ENCODE data around the gene JCAD. TPM values are rescaled to one million over a fixed set of nuclear protein-coding genes. Genes with fewer than 3 reads are reported as not detected.
"Not testable (repeated sequence)": the region's sequence is repeated elsewhere in the genome, so short reads cannot be mapped to it uniquely, and the experiment has no call there.

Gene JCAD
- total RNA-seq = not detected

- DNase-seq = peak; percentile 15
These were observed at the start of gene JCAD for GRCh38 chr10:30059209-30060107. JCAD (minus strand) TSS chr10:30059586; CDS start chr10:30047812, 11,774 bp downstream.

- no peak for DNase-seq
These were observed 47.6 kb upstream of the JCAD start for GRCh38 chr10:30106987-30107386.

GRCh38 chr10:30103595-30104320 lies 44.4 kb upstream of the JCAD start:
- no peak for DNase-seq

GRCh38 chr10:30099706-30100105 lies 40.3 kb upstream of the JCAD start:
- DNase-seq = not testable (repeated sequence)

GRCh38 chr10:30099101-30099500 lies 39.7 kb upstream of the JCAD start:
- no peak for DNase-seq

GRCh38 chr10:30098629-30099028 lies 39.2 kb upstream of the JCAD start:
- no peak for DNase-seq

GRCh38 chr10:30096564-30096963 lies 37.2 kb upstream of the JCAD start:
- DNase-seq = no peak

- DNase-seq = no peak
These were observed 36.4 kb upstream of the JCAD start for GRCh38 chr10:30095631-30096422.

GRCh38 chr10:30094601-30095000 lies 35.2 kb upstream of the JCAD start:
- DNase-seq = no peak

GRCh38 chr10:30093303-30093950 lies 34.0 kb upstream of the JCAD start:
- no peak for DNase-seq

- DNase-seq = no peak
These were observed 32.9 kb upstream of the JCAD start for GRCh38 chr10:30092151-30092790.

GRCh38 chr10:30091136-30091535 lies 31.8 kb upstream of the JCAD start:
- no peak for DNase-seq

GRCh38 chr10:30088178-30088577 lies 28.8 kb upstream of the JCAD start:
- no peak for DNase-seq

- no peak for DNase-seq
These were observed 24.5 kb upstream of the JCAD start for GRCh38 chr10:30083934-30084333.

GRCh38 chr10:30081182-30081581 lies 21.8 kb upstream of the JCAD start:
- DNase-seq = no peak

GRCh38 chr10:30080161-30080560 lies 20.8 kb upstream of the JCAD start:
- no peak for DNase-seq

GRCh38 chr10:30079408-30079807 lies 20.0 kb upstream of the JCAD start:
- no peak for DNase-seq

GRCh38 chr10:30075481-30075880 lies 16.1 kb upstream of the JCAD start:
- no peak for DNase-seq

- DNase-seq = no peak
These were observed 15.5 kb upstream of the JCAD start for GRCh38 chr10:30074933-30075332.

GRCh38 chr10:30074090-30074489 lies 14.7 kb upstream of the JCAD start:
- DNase-seq = no peak

GRCh38 chr10:30073767-30074060 lies 14.3 kb upstream of the JCAD start:
- no peak for DNase-seq

- no peak for DNase-seq
These were observed 13.8 kb upstream of the JCAD start for GRCh38 chr10:30073045-30073766.

Data from effector CD4-positive, alpha-beta T cell (primary cell).